H1 (cell line): ENCODE data around the gene OR10H1. TPM values are rescaled to one million over a fixed set of nuclear protein-coding genes. Genes with fewer than 3 reads are reported as not detected.

Experiments
- CTCF ChIA-PET: fragments of 300-600 bp; sonication (Branson Sonifier 250); formaldehyde crosslinking; loops from one replicate; lab custom pipeline; 2021; ENCODE audit not compliant: partially characterized antibody; lab: Charles Lee
- POLR2A ChIA-PET: fragments of 300-600 bp; sonication (Branson Sonifier 250); formaldehyde crosslinking; loops from one replicate; lab custom pipeline; 2021; ENCODE audit warnings: inconsistent platforms; ENCODE audit not compliant: partially characterized antibody; lab: Charles Lee
- DNase-seq, 2 experiments: peaks; one replicate each; pipeline versions ENCODE4 v3.0.0 to v3.0.0-alpha.2; 2010 to 2022; ENCODE audit warnings: low spot score in 2 of 2, low read depth in 1 of 2, mixed read lengths in 1 of 2
- FAIRE-seq: peaks from 2 replicates; lab custom pipeline; 2011; peaks lifted over from hg19 to GRCh38; lab: Jason Lieb, UNC
- H2AFZ ChIP-seq: 2 replicates; pipeline ENCODE4 v1.8.1; 2012; ENCODE audit warnings: low read length, inconsistent platforms
- H2AK5ac ChIP-seq: 2 replicates; pipeline ENCODE4 v1.6.1; 2013; ENCODE audit warnings: low read depth, low read length
- H2BK120ac ChIP-seq: replicated peaks from 2 replicates; pipeline ENCODE3; 2013; ENCODE audit warnings: low read depth, low read length, inconsistent platforms
- H2BK12ac ChIP-seq: 2 replicates; pipeline ENCODE4 v1.6.1; 2013; ENCODE audit warnings: low read depth, low read length
- H2BK15ac ChIP-seq: 2 replicates; pipeline ENCODE4 v1.6.1; 2013; ENCODE audit warnings: low read length
- H2BK20ac ChIP-seq: 2 replicates; pipeline ENCODE4 v1.6.1; 2013; ENCODE audit warnings: low read length
- H2BK5ac ChIP-seq: 2 replicates; pipeline ENCODE4 v1.6.1; 2013; ENCODE audit warnings: low read depth, low read length
- H3K14ac ChIP-seq: 2 replicates; pipeline ENCODE4 v1.6.1; 2013; ENCODE audit warnings: inconsistent platforms; ENCODE audit not compliant: insufficient read length
- H3K18ac ChIP-seq: 2 replicates; pipeline ENCODE4 v1.6.1; 2013; ENCODE audit warnings: low read length; ENCODE audit errors: extremely low read depth
- H3K23ac ChIP-seq: 2 replicates; pipeline ENCODE4 v1.6.1; 2013; ENCODE audit warnings: inconsistent platforms; ENCODE audit not compliant: insufficient read length
- H3K23me2 ChIP-seq: 2 replicates; pipeline ENCODE4 v1.6.1; 2013; ENCODE audit warnings: low read depth, low read length
- H3K27ac ChIP-seq: 2 replicates; pipeline ENCODE4 v1.6.1; 2011; ENCODE audit warnings: low read depth, low read length, inconsistent platforms
- H3K27me3 ChIP-seq, 4 experiments: replicated peaks in 1 of 4; 1 replicate in 1 of 4; 2 replicates in 3 of 4; pipeline versions ENCODE4 v1.6.1 to v1.8.1; 2011 to 2013; ENCODE audit warnings: low read length in 3 of 4, mild to moderate bottlenecking in 3 of 4, inconsistent platforms in 2 of 4, mixed read lengths in 2 of 4, moderate library complexity in 1 of 4; ENCODE audit not compliant: control insufficient read depth in 3 of 4, insufficient read depth in 3 of 4; ENCODE audit errors: extremely low read depth in 1 of 4
- H3K36me3 ChIP-seq, 4 experiments: 2 replicates each; pipeline versions ENCODE4 v1.6.1 to v1.8.1; 2011 to 2013; ENCODE audit warnings: mild to moderate bottlenecking in 4 of 4, low read length in 3 of 4, moderate library complexity in 2 of 4, control low read depth in 1 of 4, inconsistent platforms in 1 of 4; ENCODE audit not compliant: insufficient read depth in 4 of 4, control insufficient read depth in 2 of 4
- H3K4ac ChIP-seq: replicated peaks from 2 replicates; pipeline ENCODE3; 2013; ENCODE audit warnings: low read length, low read depth, mixed read lengths, inconsistent platforms; ENCODE audit not compliant: insufficient read length
- H3K4me1 ChIP-seq, 4 experiments: replicated peaks in 1 of 4; 1 replicate in 1 of 4; 2 replicates in 3 of 4; pipeline versions ENCODE4 v1.6.1 to v1.8.1; 2011 to 2013; ENCODE audit warnings: low read length in 3 of 4, inconsistent platforms in 2 of 4, mixed read lengths in 1 of 4; ENCODE audit not compliant: insufficient read depth in 4 of 4, control insufficient read depth in 3 of 4
- H3K4me2 ChIP-seq, 2 experiments: 2 replicates each; pipeline versions ENCODE4 v1.6.1 to v1.8.1; 2011 to 2013; ENCODE audit warnings: low read depth in 2 of 2, low read length in 2 of 2, control low read depth in 1 of 2, inconsistent platforms in 1 of 2, mild to moderate bottlenecking in 1 of 2; ENCODE audit not compliant: insufficient read depth in 1 of 2
- H3K4me3 ChIP-seq, 4 experiments: fragments of 200-600, 300-600 bp in 1 of 4; sonication (generic), shearing (Covaris generic), sonication (Bioruptor Twin) in 1 of 4; 2 replicates each; pipeline versions ENCODE4 v1.5.1 to v1.8.1; 2011 to 2016; ENCODE audit warnings: low read length in 4 of 4, low read depth in 3 of 4, control low read depth in 2 of 4, inconsistent platforms in 2 of 4, mild to moderate bottlenecking in 2 of 4, mixed read lengths in 1 of 4, moderate library complexity in 1 of 4; ENCODE audit not compliant: insufficient read depth in 2 of 4; ENCODE audit errors: extremely low read depth in 1 of 4
- H3K56ac ChIP-seq: replicated peaks from 2 replicates; pipeline ENCODE3; 2013; ENCODE audit warnings: low read depth, mild to moderate bottlenecking, mixed read lengths, low read length, inconsistent platforms; ENCODE audit not compliant: insufficient read length
- H3K79me1 ChIP-seq: 2 replicates; pipeline ENCODE4 v1.6.1; 2013; ENCODE audit warnings: low read depth, low read length, control low read depth
- H3K79me2 ChIP-seq, 2 experiments: 2 replicates each; pipeline versions ENCODE4 v1.6.1 to v1.8.1; 2012 to 2013; ENCODE audit warnings: low read length in 2 of 2, mild to moderate bottlenecking in 2 of 2, inconsistent platforms in 1 of 2; ENCODE audit not compliant: insufficient read depth in 2 of 2, control insufficient read depth in 1 of 2
- H3K9ac ChIP-seq, 4 experiments: replicated peaks in 1 of 4; 1 replicate in 1 of 4; 2 replicates in 3 of 4; pipeline versions ENCODE4 v1.6.1 to v1.8.1; 2011 to 2013; ENCODE audit warnings: low read depth in 3 of 4, low read length in 3 of 4, control low read depth in 2 of 4, mild to moderate bottlenecking in 2 of 4, moderate library complexity in 2 of 4, inconsistent platforms in 1 of 4; ENCODE audit errors: extremely low read depth in 1 of 4
- H3K9me3 ChIP-seq, 2 experiments: 2 replicates each; pipeline versions ENCODE4 v1.6.1 to v1.8.1; 2012 to 2013; ENCODE audit warnings: mild to moderate bottlenecking in 2 of 2, moderate library complexity in 2 of 2, control low read depth in 1 of 2, inconsistent platforms in 1 of 2, low read depth in 1 of 2, low read length in 1 of 2, mixed read lengths in 1 of 2; ENCODE audit not compliant: insufficient read depth in 2 of 2
- H4K20me1 ChIP-seq, 2 experiments: replicated peaks in 1 of 2; 2 replicates each; pipeline versions ENCODE3 to v1.8.1; 2011 to 2013; ENCODE audit warnings: inconsistent platforms in 2 of 2, low read length in 2 of 2, mild to moderate bottlenecking in 1 of 2; ENCODE audit not compliant: insufficient read depth in 2 of 2, control insufficient read depth in 1 of 2
- H4K5ac ChIP-seq: 2 replicates; pipeline ENCODE4 v1.6.1; 2013; ENCODE audit warnings: low read length, low read depth, mixed read lengths, inconsistent platforms; ENCODE audit not compliant: insufficient read length
- H4K8ac ChIP-seq: 2 replicates; pipeline ENCODE4 v1.8.0; 2013; ENCODE audit warnings: mild to moderate bottlenecking, moderate library complexity, low read length, inconsistent platforms; ENCODE audit not compliant: insufficient read depth; ENCODE audit errors: extremely low read depth
- H4K91ac ChIP-seq: replicated peaks from 2 replicates; pipeline ENCODE3; 2013; ENCODE audit warnings: low read length, mixed read lengths, inconsistent platforms; ENCODE audit not compliant: insufficient read length
- ATF3 ChIP-seq: IDR thresholded peaks from 2 replicates; pipeline ENCODE4 v1.6.1; 2011; ENCODE audit warnings: low read depth, mild to moderate bottlenecking, low read length; ENCODE audit not compliant: insufficient read depth
- CBX8 ChIP-seq: fragments of 300-800, 300-1000 bp; sonication (generic); IDR thresholded peaks from 2 replicates; pipeline ENCODE4 v1.7.1; 2016; ENCODE audit warnings: low read depth, low read length, borderline replicate concordance
- HDAC2 ChIP-seq, 2 experiments: fragments of 300-600 bp in 1 of 2; sonication (generic) in 1 of 2; IDR thresholded peaks; 2 replicates each; pipeline ENCODE4 v1.6.1; 2011 to 2012; ENCODE audit warnings: low read depth in 2 of 2, low read length in 2 of 2, mild to moderate bottlenecking in 2 of 2, moderate library complexity in 2 of 2, borderline replicate concordance in 1 of 2, inconsistent platforms in 1 of 2
- WGBS, 2 experiments: shearing (Covaris generic) in 1 of 2; methylation state at CpG; one replicate each; pipeline versions ENCODE4 v1.1.6 to v1.1.7; 2013 to 2015; ENCODE audit warnings: low lambda C conversion rate in 2 of 2, mixed read lengths in 2 of 2, inconsistent platforms in 1 of 2, low coverage in 1 of 2, missing lambda C conversion rate in 1 of 2; ENCODE audit not compliant: insufficient replicate concordance in 2 of 2, insufficient coverage in 1 of 2, insufficient read length in 1 of 2; ENCODE audit errors: extremely low coverage in 1 of 2, missing lambda C conversion rate in 1 of 2; 5-methylcytosine and 5-hydroxymethylcytosine counted together
- polyA plus RNA-seq, 7 experiments: library from polyadenylated mRNA; depleted of rRNA in 3 of 7; stranded (reverse) in 5 of 7; unstranded in 2 of 7; fragments of >200 nt in 5 of 7; fragments of 200-250 nt in 2 of 7; gene quantifications; 1 replicate in 5 of 7; 2 replicates in 1 of 7; 4 replicates in 1 of 7; pipeline versions ENCODE4 v1.2.1 to v1.2.3, GENCODE V29; 2011 to 2013; ENCODE audit warnings: missing spikeins in 2 of 7, mixed read lengths in 2 of 7
- total RNA-seq: library from RNA; stranded (reverse); fragmentation: NEBNext Ultra II Directional; extraction: Animal tissue kit (Norgen Biotek cat#: 25700); gene quantifications from 2 replicates; pipeline ENCODE4 v1.2.1, GENCODE V29; 2021

The OR10H1 gene
- total and polyA plus RNA-seq, 2 of the 8 experiments (the other 6 are each of a cell fraction or from before 2014, with no cell fraction given): not detected

- H4K5ac ChIP-seq: no peak overlapping the region
- POLR2A ChIA-PET: no interaction called here
- H4K91ac ChIP-seq: no peak overlapping the region
- H2BK120ac ChIP-seq: no peak overlapping the region
- H2BK5ac ChIP-seq: no peak overlapping the region
- no peak overlapping the region for H3K4me2 ChIP-seq
- no peak overlapping the region for H3K18ac ChIP-seq
- no peak overlapping the region for H3K4me3 ChIP-seq
- DNase-seq (no peak), FAIRE-seq (no peak)
- H3K23me2 ChIP-seq: no peaks in the 10 kb centered on the region
- peaks cover 70 to 91% of the 10 kb centered on the region in 2 experiments for H3K9me3 ChIP-seq
- WGBS, 2 experiments: 78 to 100% methylated on average over 1 to 5 of the region's 5 CpGs
- H2AK5ac ChIP-seq: no peak overlapping the region
- no peak overlapping the region for H2BK12ac ChIP-seq
- H3K27ac ChIP-seq: no peak overlapping the region
- 0 out of 8 replicates have a peak, but pooled peaks cover 0 to 3% (median 0%) of the 10 kb centered on the region in 4 experiments for H3K36me3 ChIP-seq
- CTCF ChIA-PET: no interaction called here
- no peak overlapping the region for H3K9ac ChIP-seq
- no peak overlapping the region for H2AFZ ChIP-seq
- H2BK15ac ChIP-seq: no peak overlapping the region
- no peaks in the 10 kb centered on the region for H3K79me2 ChIP-seq
- H3K14ac ChIP-seq: no peak overlapping the region
- TF ChIP-seq ATF3 (no peak), CBX8 (no peak), HDAC2 (IDR thresholded peaks at IDR 0.05; ENCODE audit: borderline replicate concordance in 1 of 2, low read depth in 2 of 2, low read length in 2 of 2) (no peak)
- H3K27me3 ChIP-seq: no peaks in the 10 kb centered on the region
- H3K79me1 ChIP-seq: no peaks in the 10 kb centered on the region
- no peak overlapping the region for H3K23ac ChIP-seq
- no peak overlapping the region for H2BK20ac ChIP-seq
- no peaks in the 10 kb centered on the region for H3K4me1 ChIP-seq
- H3K56ac ChIP-seq: no peak overlapping the region
- H4K8ac ChIP-seq: no peak overlapping the region
- no peaks in the 10 kb centered on the region for H4K20me1 ChIP-seq
- H3K4ac ChIP-seq: no peak overlapping the region
These were observed 16.2 kb upstream of the OR10H1 start for GRCh38 chr19:15831626-15832025.
